ENCODE results near the gene HELT. TPM values are rescaled to one million over a fixed set of nuclear protein-coding genes. Genes with fewer than 3 reads are reported as not detected.

Gene HELT
- total and polyA plus RNA-seq, 2 of the 4 experiments (the other 2 are of a cell fraction), result not detected

DNA sequence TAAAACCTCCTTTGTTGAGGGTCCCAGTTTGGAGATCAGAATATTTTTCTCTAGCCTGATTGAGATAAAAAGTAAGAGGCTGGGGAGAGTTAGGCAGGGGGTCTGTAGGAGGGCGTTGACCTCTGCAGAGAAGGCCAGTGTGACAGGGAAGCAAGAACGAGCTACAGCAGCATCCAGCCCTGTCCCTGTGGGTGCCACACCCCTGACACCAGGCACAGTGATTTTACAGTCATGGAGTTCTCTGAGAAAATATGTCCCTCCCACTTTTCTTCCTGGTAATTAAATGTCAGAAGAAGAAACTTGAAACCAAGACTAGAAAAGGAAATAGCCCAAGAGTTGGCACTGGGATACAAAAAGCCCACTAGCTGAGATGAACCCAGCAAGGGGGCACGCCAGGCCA is 25.0 kb upstream of the HELT start:
- no peak overlapping the region for H2BK5ac ChIP-seq (ENCODE audit: low read depth, low read length, poor library complexity, severe bottlenecking)
- no peak overlapping the region for H3K23ac ChIP-seq (ENCODE audit: low read depth, low read length)
- intact Hi-C loops (cut with micrococcal nuclease), result no loop called here
- H3K9me1 ChIP-seq (ENCODE audit: insufficient read depth, low read length), result no peaks in the 10 kb centered on the region
- no peak overlapping the region for H2BK20ac ChIP-seq (ENCODE audit: low read depth, low read length)
- TF ChIP-seq RAD21 (IDR thresholded peaks at IDR 0.05; ENCODE audit: low read length) (no peak), CTCF (conservative IDR thresholded peaks at IDR 0.05; ENCODE audit: low read depth, low read length) (no peak), SMC3 (IDR thresholded peaks at IDR 0.05; ENCODE audit: low read depth, low read length) (no peak)
- DNase-seq (no peak), ATAC-seq (ENCODE audit: low read depth) (no peak)
- H2AFZ ChIP-seq (replicated peaks; ENCODE audit: low read length, poor library complexity), result no peak overlapping the region
- H2AK9ac ChIP-seq (replicated peaks; ENCODE audit: low read depth, low read length, poor library complexity), result no peak overlapping the region
- H3K4ac ChIP-seq (ENCODE audit: low read depth, low read length), result no peak overlapping the region
- BruUV-seq (replicated peaks), result no TSS peak
- H3K9me3 ChIP-seq (ENCODE audit: control insufficient read depth, insufficient read depth, low read length), result no peaks in the 10 kb centered on the region
- ChIA-PET POLR2A (ENCODE audit: unreplicated experiment) (no interaction called here), CTCF (no interaction called here)
- no peaks in the 10 kb centered on the region for H3K36me3 ChIP-seq (ENCODE audit: control insufficient read depth, insufficient read depth, low read length)
- no peak overlapping the region for H3K27ac ChIP-seq (ENCODE audit: insufficient read depth, low read length)
- no peaks in the 10 kb centered on the region for H4K20me1 ChIP-seq (ENCODE audit: insufficient read depth, low read length)
- H4K5ac ChIP-seq (ENCODE audit: low read depth, low read length), result no peak overlapping the region
- no peak overlapping the region for H2AK5ac ChIP-seq (ENCODE audit: low read depth, low read length)
- dilution Hi-C loops (cut with HindIII; ENCODE audit: low sequenced_read_pairs, unreplicated experiment), result no loop called here
- H3K79me1 ChIP-seq (ENCODE audit: low read depth in 1 of 2, low read length in 2 of 2), result no peaks in the 10 kb centered on the region
- H4K91ac ChIP-seq (ENCODE audit: insufficient read depth, low read depth, low read length), result no peak overlapping the region
- no peak overlapping the region for H3K4me3 ChIP-seq (ENCODE audit: insufficient read depth, low read depth, low read length)
- H3K56ac ChIP-seq (ENCODE audit: extremely low read depth, insufficient read depth, low read length), result no peak overlapping the region
- in situ Hi-C loops (cut with MboI; ENCODE audit: low sequenced_read_pairs), result no loop called here
- H4K8ac ChIP-seq (ENCODE audit: low read depth in 2 of 2, low read length in 2 of 2), result no peak overlapping the region
- H2BK15ac ChIP-seq (ENCODE audit: low read depth, low read length), result no peak overlapping the region
- WGBS, 2 experiments (ENCODE audit: extremely low coverage in 2 of 2, insufficient read length in 1 of 2), result 20% methylated on average over 1 of the region's 3 CpGs; no CpG with 5 or more reads in 1 of the 2 experiments
- no peak overlapping the region for H2BK120ac ChIP-seq (ENCODE audit: low read depth, low read length)
- no peak overlapping the region for H3K18ac ChIP-seq (ENCODE audit: low read depth, low read length)
- H3K14ac ChIP-seq (replicated peaks; ENCODE audit: low read depth, low read length), result no peak overlapping the region
- H3K4me1 ChIP-seq (ENCODE audit: control insufficient read depth, insufficient read depth, low read length), result no peaks in the 10 kb centered on the region
- H3K27me3 ChIP-seq (ENCODE audit: control insufficient read depth, insufficient read depth, low read length), result peaks cover 11% of the 10 kb centered on the region
- H3K4me2 ChIP-seq (ENCODE audit: low read depth, low read length), result no peak overlapping the region
- H3K9ac ChIP-seq (ENCODE audit: low read depth, low read length), result no peak overlapping the region
